Fibroblast of the aortic adventitia (primary cell): Measurements from ENCODE around the gene CHAF1B. TPM values are rescaled to one million over a fixed set of nuclear protein-coding genes. Genes with fewer than 3 reads are reported as not detected.
A peak's percentile ranks its signal among the peaks of the same experiment; 100 is the strongest.
"Not testable (repeated sequence)": the region's sequence is repeated elsewhere in the genome, so short reads cannot be mapped to it uniquely, and the experiment has no call there.

Experiments
- DNase-seq: peaks from one replicate; pipeline ENCODE4 v3.0.0-alpha.2; 2010; ENCODE audit warnings: low read depth
- H3K4me3 ChIP-seq: 2 replicates; pipeline ENCODE4 v1.5.1; 2011; ENCODE audit warnings: low read depth, mild to moderate bottlenecking, control low read depth, low read length, moderate library complexity
- total RNA-seq: library from RNA; depleted of rRNA; stranded (reverse); fragments of >200 nt; gene quantifications from 2 replicates; pipeline ENCODE4 v1.2.3, GENCODE V29; 2012; ENCODE audit warnings: low replicate concordance
- TF ChIP-seq, protein P1 (sequence below): IDR thresholded peaks from 2 replicates; pipeline ENCODE4 v1.5.1; 2011; ENCODE audit warnings: mild to moderate bottlenecking, low read length, control low read depth, inconsistent platforms; ENCODE audit not compliant: insufficient read depth

The CHAF1B gene
- total RNA-seq, 1 donor = 7.8 TPM

DNA sequence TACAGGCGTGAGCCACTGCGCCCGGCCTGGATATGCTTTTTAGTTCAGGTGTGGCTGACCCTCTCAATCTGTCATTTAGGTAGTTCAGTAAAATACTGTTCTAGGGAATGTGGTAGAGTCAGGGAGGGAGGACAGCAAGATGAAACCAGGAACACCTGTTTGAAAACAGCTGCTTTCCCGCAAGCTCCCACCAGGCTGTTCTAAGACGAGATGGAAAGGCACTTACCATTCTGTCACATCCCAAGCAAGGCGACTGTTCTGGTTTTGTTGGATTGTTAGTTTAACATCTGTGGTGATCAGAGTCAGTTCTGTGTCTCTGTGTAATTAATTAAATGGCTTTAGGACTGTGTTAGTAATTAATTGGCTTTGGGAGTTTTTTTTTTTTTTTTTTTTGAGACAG, 2.9 kb downstream of the CHAF1B start:
- no peak for DNase-seq

GRCh38 chr21:36388835-36389234, 3.6 kb downstream of the CHAF1B start:
- peak; percentile 28 for DNase-seq
- H3K4me3 ChIP-seq = no peak overlapping the region

More for the DNA sequence above, 2.9 kb downstream of the CHAF1B start:
- TF ChIP-seq, protein P1, sequence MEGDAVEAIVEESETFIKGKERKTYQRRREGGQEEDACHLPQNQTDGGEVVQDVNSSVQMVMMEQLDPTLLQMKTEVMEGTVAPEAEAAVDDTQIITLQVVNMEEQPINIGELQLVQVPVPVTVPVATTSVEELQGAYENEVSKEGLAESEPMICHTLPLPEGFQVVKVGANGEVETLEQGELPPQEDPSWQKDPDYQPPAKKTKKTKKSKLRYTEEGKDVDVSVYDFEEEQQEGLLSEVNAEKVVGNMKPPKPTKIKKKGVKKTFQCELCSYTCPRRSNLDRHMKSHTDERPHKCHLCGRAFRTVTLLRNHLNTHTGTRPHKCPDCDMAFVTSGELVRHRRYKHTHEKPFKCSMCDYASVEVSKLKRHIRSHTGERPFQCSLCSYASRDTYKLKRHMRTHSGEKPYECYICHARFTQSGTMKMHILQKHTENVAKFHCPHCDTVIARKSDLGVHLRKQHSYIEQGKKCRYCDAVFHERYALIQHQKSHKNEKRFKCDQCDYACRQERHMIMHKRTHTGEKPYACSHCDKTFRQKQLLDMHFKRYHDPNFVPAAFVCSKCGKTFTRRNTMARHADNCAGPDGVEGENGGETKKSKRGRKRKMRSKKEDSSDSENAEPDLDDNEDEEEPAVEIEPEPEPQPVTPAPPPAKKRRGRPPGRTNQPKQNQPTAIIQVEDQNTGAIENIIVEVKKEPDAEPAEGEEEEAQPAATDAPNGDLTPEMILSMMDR = no peak
- no peak overlapping the region for H3K4me3 ChIP-seq

DNA sequence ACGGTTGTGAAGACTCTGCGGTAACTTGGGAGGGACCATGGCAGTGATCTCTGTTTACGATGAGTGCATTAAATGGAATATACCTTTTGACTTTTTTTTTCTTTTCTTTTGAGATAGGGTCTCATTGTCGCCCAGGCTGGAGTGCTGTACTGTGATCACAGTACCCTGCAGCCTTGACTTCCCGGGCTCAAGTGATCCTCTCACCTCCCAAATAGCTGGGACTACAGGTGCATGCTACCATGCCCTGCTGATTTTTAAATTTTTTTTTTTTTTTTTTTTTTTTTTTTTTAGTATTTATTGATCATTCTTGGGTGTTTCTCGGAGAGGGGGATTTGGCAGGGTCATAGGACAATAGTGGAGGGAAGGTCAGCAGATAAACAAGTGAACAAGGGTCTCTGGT, 6.5 kb downstream of the CHAF1B start:
- DNase-seq, H3K4me3 ChIP-seq: not testable (repeated sequence)

More at GRCh38 chr21:36388835-36389234, 3.6 kb downstream of the CHAF1B start:
- TF ChIP-seq, protein P1 = no peak

DNA sequence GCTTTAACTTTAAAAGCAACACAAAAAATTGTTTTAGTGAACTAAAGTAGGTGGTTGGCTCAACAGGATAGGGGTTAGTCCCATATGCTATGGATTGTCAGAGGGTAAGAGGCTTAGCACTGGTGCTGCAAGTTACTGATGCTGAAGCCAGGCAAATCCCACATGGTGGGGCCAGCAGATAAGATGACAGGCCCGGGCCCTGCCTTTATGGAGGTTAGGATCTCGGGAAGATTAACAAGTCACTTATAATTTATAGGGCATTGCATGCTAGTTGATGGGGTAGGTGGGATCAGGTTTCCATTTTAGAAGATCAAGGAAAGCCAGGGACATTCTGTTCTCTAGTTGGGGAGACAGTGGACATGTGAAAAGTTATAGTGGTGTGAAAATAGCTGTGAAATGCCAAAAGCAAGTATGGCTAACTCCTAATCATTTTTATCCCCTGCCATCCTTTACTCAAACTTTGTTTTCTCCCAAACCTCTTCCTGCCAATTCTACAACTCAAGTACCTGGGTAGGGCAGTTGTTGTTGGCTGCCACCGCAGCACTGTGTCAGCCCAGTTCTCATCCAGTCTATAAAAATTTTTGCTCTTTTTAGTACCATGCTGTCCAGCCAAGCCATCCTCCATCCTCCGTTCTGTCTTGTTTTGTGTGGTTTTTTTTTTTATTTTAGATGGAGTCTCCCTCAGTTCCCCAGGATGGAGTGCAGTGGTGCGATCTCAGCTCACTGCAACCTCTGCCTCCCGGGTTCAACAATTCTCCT, 10.3 kb downstream of the CHAF1B start:
- H3K4me3 ChIP-seq = no peak overlapping the region
- TF ChIP-seq, protein P1 = no peak
- DNase-seq = no peak

DNA sequence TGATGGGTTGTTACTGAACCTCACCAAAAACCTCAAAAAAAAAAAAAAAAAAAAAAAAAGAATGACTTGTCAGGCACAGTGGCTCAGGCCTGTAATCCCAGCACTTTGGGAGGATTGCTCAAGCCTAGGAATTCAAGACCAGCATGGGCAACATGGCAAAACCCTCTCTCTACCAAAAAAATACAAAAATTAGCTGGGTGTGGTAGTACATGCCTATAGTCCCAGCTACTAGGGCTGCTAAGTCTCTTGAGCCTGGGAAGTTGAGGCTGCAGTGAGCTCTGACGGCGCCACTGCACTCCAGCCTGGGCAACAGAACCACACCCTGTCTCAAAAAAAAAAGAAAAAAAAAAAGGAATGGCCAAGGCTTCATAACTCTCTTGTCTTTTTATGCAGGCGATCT, 11.1 kb downstream of the CHAF1B start:
- TF ChIP-seq, protein P1 = no peak
- DNase-seq = no peak
- no peak overlapping the region for H3K4me3 ChIP-seq

- TF ChIP-seq, protein P1 = no peak
- DNase-seq = no peak
Measured at GRCh38 chr21:36396971-36397370, 11.8 kb downstream of the CHAF1B start.

DNA sequence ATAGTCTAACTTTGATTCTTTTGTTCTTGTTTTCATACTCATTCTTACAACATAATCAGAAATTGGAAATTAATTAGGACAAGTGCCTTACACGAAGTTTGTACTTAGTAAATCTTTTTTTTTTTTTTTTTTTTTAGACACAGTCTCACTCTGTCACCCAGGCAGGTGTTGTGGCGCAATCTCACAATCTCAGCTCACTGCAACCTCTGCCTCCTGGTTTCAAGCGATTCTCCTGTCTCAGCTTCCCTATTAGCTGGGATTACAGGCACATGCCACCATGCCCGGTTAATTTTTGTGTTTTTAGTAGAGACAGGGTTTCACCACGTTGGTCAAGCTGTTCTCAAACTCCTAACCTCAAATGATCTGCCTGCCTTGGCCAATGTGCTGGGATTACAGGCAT, 12.4 kb downstream of the CHAF1B start:
- TF ChIP-seq, protein P1 = no peak
- no peak for DNase-seq
- no peak overlapping the region for H3K4me3 ChIP-seq

More at GRCh38 chr21:36396971-36397370, 11.8 kb downstream of the CHAF1B start:
- H3K4me3 ChIP-seq = no peak overlapping the region

- not testable (repeated sequence) for H3K4me3 ChIP-seq, DNase-seq
Measured at GRCh38 chr21:36399736-36400135, 14.5 kb downstream of the CHAF1B start.
